A549 (cell line): ENCODE data around the gene C6orf58.

Experiments used
- E2F6 ChIP-seq: IDR thresholded peaks from 2 replicates; pipeline ENCODE4 v1.6.1; 2012; ENCODE audit warnings: low read depth, borderline replicate concordance
- EP300 ChIP-seq, 2 experiments: fragments of >200 bp; sonication (Bioruptor Twin); formaldehyde crosslinking; IDR thresholded peaks; 2 replicates in 1 of 2; 3 replicates in 1 of 2; pipeline ENCODE4 v1.6.1; 2016 to 2017
- JUN ChIP-seq, 2 experiments: fragments of >200 bp; sonication (Bioruptor Twin); formaldehyde crosslinking; IDR thresholded peaks; 2 replicates in 1 of 2; 3 replicates in 1 of 2; pipeline ENCODE4 v1.6.1; 2016 to 2017
- MYC ChIP-seq: IDR thresholded peaks from 2 replicates; pipeline ENCODE4 v1.6.1; 2012; ENCODE audit warnings: mild to moderate bottlenecking, inconsistent platforms, low read length, improper control_type of control experiment, borderline replicate concordance
- PBX3 ChIP-seq: IDR thresholded peaks from 2 replicates; pipeline ENCODE4 v1.6.1; 2012
- POLR2A ChIP-seq: IDR thresholded peaks from 2 replicates; pipeline ENCODE4 v1.6.1; 2012; ENCODE audit warnings: mild to moderate bottlenecking, low read length
- REST ChIP-seq: fragments of 200-600 bp; sonication (generic); IDR thresholded peaks from 2 replicates; pipeline ENCODE4 v1.6.1; 2016; ENCODE audit warnings: antibody characterized with exemption, mild to moderate bottlenecking, moderate library complexity
- ZSCAN20 ChIP-seq: fragments of 250-450 bp; sonication (Bioruptor Pico); IDR thresholded peaks from 2 replicates; pipeline ENCODE4 v1.8.0; 2022; ENCODE audit warnings: mild to moderate bottlenecking, moderate library complexity
- TF ChIP-seq, protein P1 (sequence below): fragments of 250-450 bp; sonication (Bioruptor Pico); IDR thresholded peaks from 2 replicates; pipeline ENCODE4 v1.5.0; 2021; ENCODE audit warnings: mild to moderate bottlenecking, moderate library complexity, borderline replicate concordance
- TF ChIP-seq, protein P2 (sequence below): fragments of >200 bp; sonication (Bioruptor Twin); formaldehyde crosslinking; IDR thresholded peaks from 3 replicates; pipeline ENCODE4 v1.5.1; 2016

- TF ChIP-seq EP300 (IDR thresholded peaks at IDR 0.05) = no peak
- TF ChIP-seq, protein P1, sequence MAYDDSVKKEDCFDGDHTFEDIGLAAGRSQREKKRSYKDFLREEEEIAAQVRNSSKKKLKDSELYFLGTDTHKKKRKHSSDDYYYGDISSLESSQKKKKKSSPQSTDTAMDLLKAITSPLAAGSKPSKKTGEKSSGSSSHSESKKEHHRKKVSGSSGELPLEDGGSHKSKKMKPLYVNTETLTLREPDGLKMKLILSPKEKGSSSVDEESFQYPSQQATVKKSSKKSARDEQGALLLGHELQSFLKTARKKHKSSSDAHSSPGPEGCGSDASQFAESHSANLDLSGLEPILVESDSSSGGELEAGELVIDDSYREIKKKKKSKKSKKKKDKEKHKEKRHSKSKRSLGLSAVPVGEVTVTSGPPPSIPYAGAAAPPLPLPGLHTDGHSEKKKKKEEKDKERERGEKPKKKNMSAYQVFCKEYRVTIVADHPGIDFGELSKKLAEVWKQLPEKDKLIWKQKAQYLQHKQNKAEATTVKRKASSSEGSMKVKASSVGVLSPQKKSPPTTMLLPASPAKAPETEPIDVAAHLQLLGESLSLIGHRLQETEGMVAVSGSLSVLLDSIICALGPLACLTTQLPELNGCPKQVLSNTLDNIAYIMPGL (CRISPR knock-in tag) = no peak
- TF ChIP-seq, protein P2, sequence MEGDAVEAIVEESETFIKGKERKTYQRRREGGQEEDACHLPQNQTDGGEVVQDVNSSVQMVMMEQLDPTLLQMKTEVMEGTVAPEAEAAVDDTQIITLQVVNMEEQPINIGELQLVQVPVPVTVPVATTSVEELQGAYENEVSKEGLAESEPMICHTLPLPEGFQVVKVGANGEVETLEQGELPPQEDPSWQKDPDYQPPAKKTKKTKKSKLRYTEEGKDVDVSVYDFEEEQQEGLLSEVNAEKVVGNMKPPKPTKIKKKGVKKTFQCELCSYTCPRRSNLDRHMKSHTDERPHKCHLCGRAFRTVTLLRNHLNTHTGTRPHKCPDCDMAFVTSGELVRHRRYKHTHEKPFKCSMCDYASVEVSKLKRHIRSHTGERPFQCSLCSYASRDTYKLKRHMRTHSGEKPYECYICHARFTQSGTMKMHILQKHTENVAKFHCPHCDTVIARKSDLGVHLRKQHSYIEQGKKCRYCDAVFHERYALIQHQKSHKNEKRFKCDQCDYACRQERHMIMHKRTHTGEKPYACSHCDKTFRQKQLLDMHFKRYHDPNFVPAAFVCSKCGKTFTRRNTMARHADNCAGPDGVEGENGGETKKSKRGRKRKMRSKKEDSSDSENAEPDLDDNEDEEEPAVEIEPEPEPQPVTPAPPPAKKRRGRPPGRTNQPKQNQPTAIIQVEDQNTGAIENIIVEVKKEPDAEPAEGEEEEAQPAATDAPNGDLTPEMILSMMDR = no peak
- TF ChIP-seq E2F6 = no peak
- no peak for TF ChIP-seq REST
- no peak for TF ChIP-seq MYC
- no peak for TF ChIP-seq POLR2A
- no peak for TF ChIP-seq ZSCAN20 (CRISPR knock-in tag)
- no peak for TF ChIP-seq JUN (IDR thresholded peaks at IDR 0.05)
- no peak for TF ChIP-seq PBX3
Observed at GRCh38 chr6:127635091-127635490, 58.1 kb downstream of the C6orf58 start.
